ENCODE results near the gene HSPB6.
"Not testable (repeated sequence)": the region's sequence is repeated elsewhere in the genome, so short reads cannot be mapped to it uniquely, and the experiment has no call there.

The HSPB6 gene

GRCh38 chr19:35775046-35775297 is 18.1 kb upstream of the HSPB6 start:
- peaks cover 17% of the 10 kb centered on the region for H3K4me1 ChIP-seq (ENCODE audit: insufficient read depth, low read length)
- peak overlapping the region; percentile 71 for H3K4me3 ChIP-seq (ENCODE audit: low read length)
- H3K27ac ChIP-seq (ENCODE audit: low read depth, low read length): no peak overlapping the region
- H3K27me3 ChIP-seq (ENCODE audit: insufficient read depth, low read length): peaks cover 23% of the 10 kb centered on the region
- H3K9ac ChIP-seq (ENCODE audit: low read depth, low read length): no peak overlapping the region
- whole genome bisulfite sequencing: 35% methylated on average over 9 of the region's 9 CpGs
- no peaks in the 10 kb centered on the region for H3K36me3 ChIP-seq (ENCODE audit: insufficient read depth, low read length)
- H3K9me3 ChIP-seq (ENCODE audit: insufficient read depth, low read depth, low read length): no peaks in the 10 kb centered on the region

- H3K9ac ChIP-seq (ENCODE audit: low read depth, low read length): no peak overlapping the region
- no peaks in the 10 kb centered on the region for H3K36me3 ChIP-seq (ENCODE audit: insufficient read depth, low read length)
- H3K4me1 ChIP-seq (ENCODE audit: insufficient read depth, low read length): peaks cover 17% of the 10 kb centered on the region
- WGBS: 58% methylated on average over 16 of the region's 16 CpGs
- H3K9me3 ChIP-seq (ENCODE audit: insufficient read depth, low read depth, low read length): no peaks in the 10 kb centered on the region
- no peak overlapping the region for H3K27ac ChIP-seq (ENCODE audit: low read depth, low read length)
- peak overlapping the region; percentile 71 for H3K4me3 ChIP-seq (ENCODE audit: low read length)
- H3K27me3 ChIP-seq (ENCODE audit: insufficient read depth, low read length): peaks cover 23% of the 10 kb centered on the region
These were observed 17.6 kb upstream of the HSPB6 start for GRCh38 chr19:35774274-35775045.

DNA sequence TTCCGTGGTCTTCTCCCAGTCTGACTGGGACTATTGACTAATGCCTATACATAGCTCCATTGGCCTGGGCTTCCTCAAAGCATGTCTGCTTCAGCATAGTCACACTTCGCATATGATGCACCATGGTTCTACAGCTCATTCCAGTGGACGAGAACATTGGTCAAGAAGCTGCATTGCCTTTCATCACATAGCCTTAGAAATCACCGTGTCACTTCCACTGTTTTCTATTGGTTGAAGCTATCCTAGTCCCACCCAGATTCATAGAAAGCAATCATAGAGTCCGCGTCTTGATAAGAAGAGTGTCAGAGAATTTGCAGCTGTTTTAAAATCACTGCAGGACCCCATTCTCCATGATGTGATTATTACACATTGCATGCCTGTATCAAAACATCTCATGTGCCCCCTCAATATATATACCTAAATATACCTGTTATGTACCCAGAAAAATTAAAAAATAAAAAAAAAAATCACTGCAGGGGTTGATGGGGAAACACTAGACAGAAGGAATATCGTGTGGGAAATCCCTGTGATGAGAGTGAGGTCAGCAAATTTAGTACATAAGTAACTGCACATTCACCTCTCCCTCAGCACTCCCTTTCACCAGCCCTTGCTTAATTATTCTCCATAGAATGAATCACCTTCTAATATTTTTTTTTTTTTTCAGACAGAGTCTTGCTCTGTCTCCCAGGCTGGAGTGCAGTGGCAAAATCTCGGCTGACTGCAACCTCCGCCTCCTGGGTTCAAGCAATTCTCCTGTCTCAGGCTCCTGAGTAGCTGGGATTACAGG is 16.4 kb upstream of the HSPB6 start:
- WGBS: 75% methylated on average over 8 of the region's 9 CpGs
- H3K9me3 ChIP-seq (ENCODE audit: insufficient read depth, low read depth, low read length): no peaks in the 10 kb centered on the region

DNA sequence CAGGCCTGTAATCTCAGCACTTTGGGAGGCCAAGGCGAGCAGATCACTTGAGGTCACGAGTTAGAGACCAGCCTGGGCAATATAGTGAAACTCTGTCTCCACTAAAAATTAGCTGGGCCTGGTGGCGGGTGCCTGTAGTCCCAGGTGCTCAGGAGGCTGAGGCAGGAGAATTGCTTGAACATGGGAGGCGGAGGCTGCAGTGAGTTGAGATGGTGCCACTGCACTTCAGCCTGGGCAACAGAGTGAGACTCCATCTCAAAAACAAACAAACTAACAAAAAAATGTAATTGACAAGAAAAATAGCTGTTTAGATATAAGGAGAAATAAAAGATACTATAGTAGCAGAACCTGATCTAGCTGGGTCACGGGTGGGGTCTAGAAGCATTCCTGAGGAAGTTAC is 15.5 kb upstream of the HSPB6 start:
- Histone ChIP-seq H3K27me3 (ENCODE audit: insufficient read depth, low read length) (peaks cover 16% of the 10 kb centered on the region), H3K4me1 (ENCODE audit: insufficient read depth, low read length) (peaks cover 18% of the 10 kb centered on the region)
- not testable (repeated sequence) for H3K9me3 ChIP-seq (ENCODE audit: insufficient read depth, low read depth, low read length); H3K27ac ChIP-seq (ENCODE audit: low read depth, low read length); H3K4me3 ChIP-seq (ENCODE audit: low read length); H3K36me3 ChIP-seq (ENCODE audit: insufficient read depth, low read length); H3K9ac ChIP-seq (ENCODE audit: low read depth, low read length)
- WGBS: 87% methylated on average over 5 of the region's 5 CpGs

More for the DNA sequence above, 16.4 kb upstream of the HSPB6 start:
- Histone ChIP-seq H3K4me1 (ENCODE audit: insufficient read depth, low read length) (peaks cover 18% of the 10 kb centered on the region), H3K9ac (ENCODE audit: low read depth, low read length) (no peak overlapping the region), H3K4me3 (ENCODE audit: low read length) (no peak overlapping the region), H3K36me3 (ENCODE audit: insufficient read depth, low read length) (peaks cover 5% of the 10 kb centered on the region; the same call in 1 of the 2 replicates), H3K27me3 (ENCODE audit: insufficient read depth, low read length) (peaks cover 23% of the 10 kb centered on the region), H3K27ac (ENCODE audit: low read depth, low read length) (no peak overlapping the region)

DNA sequence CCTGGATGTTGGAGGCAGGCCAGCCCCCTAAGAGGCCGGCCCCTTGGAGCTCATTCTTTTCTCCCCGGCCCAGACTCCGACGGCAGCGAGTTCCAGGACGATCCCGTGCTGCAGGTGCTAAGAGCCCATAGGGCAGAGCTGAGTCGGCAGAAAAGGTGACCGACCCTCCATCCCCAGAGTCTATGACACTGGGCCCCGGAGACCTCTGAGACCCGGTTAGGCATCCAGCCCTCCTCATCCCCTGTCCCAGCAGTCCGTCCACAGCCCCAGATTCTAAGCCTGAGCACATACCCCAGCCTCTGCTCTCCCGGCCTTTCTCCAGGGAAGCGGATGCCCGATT is 11.2 kb upstream of the HSPB6 start:
- WGBS: 58% methylated on average over 15 of the region's 15 CpGs
- peaks cover 3% of the 10 kb centered on the region; the same call in 1 of the 2 replicates for H3K27me3 ChIP-seq (ENCODE audit: insufficient read depth, low read length)

GRCh38 chr19:35767288-35768081 is 10.7 kb upstream of the HSPB6 start:
- no peak overlapping the region for H3K9ac ChIP-seq (ENCODE audit: low read depth, low read length)

More for the DNA sequence above, 11.2 kb upstream of the HSPB6 start:
- Histone ChIP-seq H3K9me3 (ENCODE audit: insufficient read depth, low read depth, low read length) (no peaks in the 10 kb centered on the region), H3K4me1 (ENCODE audit: insufficient read depth, low read length) (peaks cover 7% of the 10 kb centered on the region; the same call in 1 of the 2 replicates), H3K27ac (ENCODE audit: low read depth, low read length) (no peak overlapping the region), H3K36me3 (ENCODE audit: insufficient read depth, low read length) (peaks cover 30% of the 10 kb centered on the region), H3K9ac (ENCODE audit: low read depth, low read length) (no peak overlapping the region), H3K4me3 (ENCODE audit: low read length) (no peak overlapping the region)

GRCh38 chr19:35766571-35767104 is 9.8 kb upstream of the HSPB6 start:
- no peak overlapping the region for H3K9ac ChIP-seq (ENCODE audit: low read depth, low read length)
- no peaks in the 10 kb centered on the region for H3K27me3 ChIP-seq (ENCODE audit: insufficient read depth, low read length)
- H3K4me3 ChIP-seq (ENCODE audit: low read length): no peak overlapping the region
- H3K9me3 ChIP-seq (ENCODE audit: insufficient read depth, low read depth, low read length): no peaks in the 10 kb centered on the region
- no peak overlapping the region for H3K27ac ChIP-seq (ENCODE audit: low read depth, low read length)
- peaks cover 42% of the 10 kb centered on the region for H3K36me3 ChIP-seq (ENCODE audit: insufficient read depth, low read length)
- peaks cover 7% of the 10 kb centered on the region; the same call in 1 of the 2 replicates for H3K4me1 ChIP-seq (ENCODE audit: insufficient read depth, low read length)
- 85% methylated on average over 11 of the region's 11 CpGs for WGBS

More at GRCh38 chr19:35767288-35768081, 10.7 kb upstream of the HSPB6 start:
- peaks cover 7% of the 10 kb centered on the region; the same call in 1 of the 2 replicates for H3K4me1 ChIP-seq (ENCODE audit: insufficient read depth, low read length)
- peak overlapping the region; percentile 52; the same call in 1 of the 2 replicates for H3K27ac ChIP-seq (ENCODE audit: low read depth, low read length)
- no peaks in the 10 kb centered on the region for H3K9me3 ChIP-seq (ENCODE audit: insufficient read depth, low read depth, low read length)
- H3K27me3 ChIP-seq (ENCODE audit: insufficient read depth, low read length): no peaks in the 10 kb centered on the region
- H3K36me3 ChIP-seq (ENCODE audit: insufficient read depth, low read length): peaks cover 33% of the 10 kb centered on the region
- H3K4me3 ChIP-seq (ENCODE audit: low read length): peak overlapping the region; percentile 26; the same call in 1 of the 2 replicates
- WGBS: 41% methylated on average over 34 of the region's 34 CpGs

DNA sequence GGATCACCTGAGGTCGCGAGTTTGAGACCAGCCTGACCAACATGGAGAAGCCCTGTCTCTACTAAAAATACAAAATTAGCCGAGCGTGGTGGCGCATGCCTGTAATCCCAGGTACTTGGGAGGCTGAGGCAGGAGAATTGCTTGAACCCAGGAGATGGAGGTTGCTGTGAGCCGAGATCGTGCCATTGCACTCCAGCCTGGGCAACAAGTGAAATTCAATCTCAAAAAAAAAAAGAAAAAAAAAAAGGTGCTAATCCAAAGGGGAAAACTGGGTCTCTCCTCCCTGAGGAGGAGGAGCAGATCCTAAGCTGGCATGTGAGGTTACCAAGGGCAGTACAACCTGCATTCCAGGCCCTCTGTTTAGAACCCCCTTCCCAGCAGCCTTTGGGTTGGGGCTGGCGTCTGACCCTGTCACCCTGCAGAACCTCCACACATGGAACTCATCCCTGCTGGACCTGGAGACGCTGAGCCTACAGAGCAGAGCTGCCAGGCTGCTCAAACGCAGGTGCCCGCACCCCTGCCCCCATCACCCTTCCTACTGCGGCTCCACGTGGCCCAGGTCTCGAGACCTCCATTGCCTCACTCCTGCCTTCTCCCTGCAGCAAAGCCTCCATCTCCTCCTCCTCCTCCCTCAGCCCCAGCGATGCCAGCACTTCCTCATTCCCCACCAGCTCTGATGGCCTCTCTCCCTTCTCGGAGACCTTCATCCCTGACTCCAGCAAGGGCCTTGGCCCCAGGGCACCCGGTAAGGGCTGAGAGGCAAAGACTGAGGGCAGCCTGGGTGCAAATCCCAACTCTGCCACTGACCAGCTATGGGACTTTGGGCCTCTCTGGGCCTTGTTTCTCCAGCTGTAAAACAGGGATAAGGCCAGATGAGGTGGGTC is 7.8 kb upstream of the HSPB6 start:
- Histone ChIP-seq H3K9me3 (ENCODE audit: insufficient read depth, low read depth, low read length) (no peaks in the 10 kb centered on the region), H3K36me3 (ENCODE audit: insufficient read depth, low read length) (peaks cover 57% of the 10 kb centered on the region), H3K9ac (ENCODE audit: low read depth, low read length) (no peak overlapping the region), H3K4me3 (ENCODE audit: low read length) (no peak overlapping the region), H3K4me1 (ENCODE audit: insufficient read depth, low read length) (peaks cover 7% of the 10 kb centered on the region; the same call in 1 of the 2 replicates), H3K27me3 (ENCODE audit: insufficient read depth, low read length) (no peaks in the 10 kb centered on the region), H3K27ac (ENCODE audit: low read depth, low read length) (no peak overlapping the region)
- 94% methylated on average over 17 of the region's 17 CpGs for WGBS

- Histone ChIP-seq H3K9ac (ENCODE audit: low read depth, low read length) (no peak overlapping the region), H3K36me3 (ENCODE audit: insufficient read depth, low read length) (peaks cover 48% of the 10 kb centered on the region), H3K27ac (ENCODE audit: low read depth, low read length) (no peak overlapping the region), H3K9me3 (ENCODE audit: insufficient read depth, low read depth, low read length) (no peaks in the 10 kb centered on the region), H3K27me3 (ENCODE audit: insufficient read depth, low read length) (peaks cover 10% of the 10 kb centered on the region), H3K4me1 (ENCODE audit: insufficient read depth, low read length) (peaks cover 9% of the 10 kb centered on the region; the same call in 1 of the 2 replicates), H3K4me3 (ENCODE audit: low read length) (no peak overlapping the region)
- 94% methylated on average over 4 of the region's 4 CpGs for WGBS
These were observed 4.0 kb upstream of the HSPB6 start for GRCh38 chr19:35760711-35761349.

GRCh38 chr19:35759697-35760096 is 2.9 kb upstream of the HSPB6 start:
- Histone ChIP-seq H3K4me3 (ENCODE audit: low read length) (no peak overlapping the region), H3K27me3 (ENCODE audit: insufficient read depth, low read length) (peaks cover 19% of the 10 kb centered on the region), H3K9me3 (ENCODE audit: insufficient read depth, low read depth, low read length) (no peaks in the 10 kb centered on the region), H3K36me3 (ENCODE audit: insufficient read depth, low read length) (peaks cover 38% of the 10 kb centered on the region), H3K4me1 (ENCODE audit: insufficient read depth, low read length) (peaks cover 9% of the 10 kb centered on the region; the same call in 1 of the 2 replicates), H3K27ac (ENCODE audit: low read depth, low read length) (no peak overlapping the region), H3K9ac (ENCODE audit: low read depth, low read length) (no peak overlapping the region)
- 98% methylated on average over 2 of the region's 2 CpGs for WGBS
